NT2/D1 (cell line): ENCODE measurements around the gene KLF11.

Experiments used
- YY1 ChIP-seq: IDR thresholded peaks from 2 replicates; pipeline ENCODE4 v1.6.1; 2011; ENCODE audit not compliant: insufficient read length, insufficient read depth
- ZNF274 ChIP-seq: IDR thresholded peaks from 2 replicates; pipeline ENCODE4 v1.6.1; 2011; ENCODE audit warnings: mild to moderate bottlenecking, low read depth, low read length

GRCh38 chr2:10076511-10076910, 33.2 kb downstream of the KLF11 start:
- no peak for TF ChIP-seq YY1
- no peak for TF ChIP-seq ZNF274
